Neural progenitor cell (in vitro differentiated cells): ENCODE results near the gene PLXNC1. TPM values are rescaled to one million over a fixed set of nuclear protein-coding genes. Genes with fewer than 3 reads are reported as not detected.

Experiments used
- DNase-seq: peaks from one replicate; pipeline ENCODE4 v3.0.0-alpha.2; 2016; ENCODE audit warnings: low spot score
- H2AFZ ChIP-seq: fragments of 200-600 bp; sonication (generic); replicated peaks from 2 replicates; pipeline ENCODE4 v1.6.1; 2016; ENCODE audit warnings: antibody characterized with exemption
- H3F3A ChIP-seq: fragments of 200-600 bp; sonication (generic); 2 replicates; pipeline ENCODE4 v1.6.1; 2016; ENCODE audit warnings: antibody characterized with exemption, low read depth
- H3K27ac ChIP-seq: fragments of 200-600 bp; sonication (generic); 2 replicates; pipeline ENCODE4 v1.5.1; 2016; ENCODE audit warnings: mild to moderate bottlenecking
- H3K27me3 ChIP-seq: fragments of 200-600 bp; sonication (generic); 2 replicates; pipeline ENCODE4 v1.6.1; 2016; ENCODE audit warnings: mild to moderate bottlenecking, moderate library complexity
- H3K36me3 ChIP-seq: fragments of 200-600 bp; sonication (generic); 2 replicates; pipeline ENCODE4 v1.5.1; 2016
- H3K4me1 ChIP-seq: fragments of 200-600 bp; sonication (generic); 2 replicates; pipeline ENCODE4 v1.6.1; 2016; ENCODE audit warnings: mixed run types
- H3K4me2 ChIP-seq: fragments of 200-600 bp; sonication (generic); 2 replicates; pipeline ENCODE4 v1.6.1; 2016
- H3K4me3 ChIP-seq: fragments of 200-600 bp; sonication (generic); 2 replicates; pipeline ENCODE4 v1.5.1; 2016
- H3K79me2 ChIP-seq: fragments of 200-600 bp; sonication (generic); 2 replicates; pipeline ENCODE4 v1.6.1; 2016; ENCODE audit warnings: low read depth
- H3K9ac ChIP-seq: fragments of 200-600 bp; sonication (generic); 2 replicates; pipeline ENCODE4 v1.6.1; 2016
- H3K9me3 ChIP-seq: fragments of 200-600 bp; sonication (generic); 2 replicates; pipeline ENCODE4 v1.5.1; 2016; ENCODE audit warnings: low read depth
- H4K20me1 ChIP-seq: fragments of 200-600 bp; sonication (generic); 2 replicates; pipeline ENCODE4 v1.6.1; 2016; ENCODE audit warnings: low read depth
- H3K27ac Mint-ChIP-seq: 3 replicates; pipeline ENCODE4 v1.8.0; 2021; ENCODE audit warnings: mixed read lengths
- H3K27me3 Mint-ChIP-seq: 2 replicates; pipeline ENCODE4 v1.8.0; 2022; ENCODE audit warnings: low read depth, mild to moderate bottlenecking, inconsistent platforms, moderate library complexity, mixed read lengths; ENCODE audit not compliant: insufficient read depth
- H3K36me3 Mint-ChIP-seq: 3 replicates; pipeline ENCODE4 v1.8.0; 2021; ENCODE audit warnings: mixed read lengths
- H3K4me1 Mint-ChIP-seq: 3 replicates; pipeline ENCODE4 v1.8.0; 2021; ENCODE audit warnings: mixed read lengths
- H3K4me3 Mint-ChIP-seq: 3 replicates; pipeline ENCODE4 v1.8.0; 2021; ENCODE audit warnings: mild to moderate bottlenecking, moderate library complexity, mixed read lengths
- H3K9me3 Mint-ChIP-seq: 3 replicates; pipeline ENCODE4 v1.8.0; 2020; ENCODE audit warnings: mixed read lengths
- CTCF ChIP-seq: fragments of 200-600 bp; sonication (generic); IDR thresholded peaks from 2 replicates; pipeline ENCODE4 v1.5.1; 2017; ENCODE audit warnings: antibody characterized with exemption, mild to moderate bottlenecking
- EZH2 ChIP-seq: fragments of 200-600 bp; sonication (generic); IDR thresholded peaks from 2 replicates; pipeline ENCODE4 v1.6.1; 2017; ENCODE audit warnings: antibody characterized with exemption, mild to moderate bottlenecking, moderate library complexity
- EZH2phosphoT487 ChIP-seq: fragments of 200-600 bp; sonication (generic); IDR thresholded peaks from 2 replicates; pipeline ENCODE4 v1.6.1; 2017; ENCODE audit warnings: antibody characterized with exemption
- total RNA-seq: library from RNA; depleted of rRNA; stranded (reverse); fragments of >200 nt; gene quantifications from 2 replicates; pipeline ENCODE4 v1.2.3, GENCODE V29; 2015; ENCODE audit warnings: low replicate concordance

Gene PLXNC1
- total RNA-seq, 1 donor from 2014 or later = 16.7 TPM

- peaks cover 2% of the 10 kb centered on the region for H3K36me3 Mint-ChIP-seq
- Histone ChIP-seq H4K20me1 (no peaks in the 10 kb centered on the region), H3K27ac (no peak overlapping the region), H2AFZ (no peak overlapping the region), H3K36me3 (no peaks in the 10 kb centered on the region), H3K4me2 (no peak overlapping the region), H3K27me3 (peaks cover 6% of the 10 kb centered on the region), H3K79me2 (no peaks in the 10 kb centered on the region), H3F3A (peaks cover 44% of the 10 kb centered on the region), H3K9ac (no peak overlapping the region), H3K4me1 (peaks cover 38% of the 10 kb centered on the region), H3K9me3 (no peaks in the 10 kb centered on the region), H3K4me3 (no peak overlapping the region)
- TF ChIP-seq EZH2 (no peak), CTCF (no peak), EZH2phosphoT487 (no peak)
- DNase-seq = peak; percentile 37
- H3K4me1 Mint-ChIP-seq = peaks cover 19% of the 10 kb centered on the region
- H3K9me3 Mint-ChIP-seq = no peaks in the 10 kb centered on the region
- no peaks in the 10 kb centered on the region for H3K27me3 Mint-ChIP-seq
- no peak overlapping the region for H3K4me3 Mint-ChIP-seq
- no peak overlapping the region for H3K27ac Mint-ChIP-seq
Observed at GRCh38 chr12:94183708-94184379, 35.5 kb downstream of the PLXNC1 start.

DNA sequence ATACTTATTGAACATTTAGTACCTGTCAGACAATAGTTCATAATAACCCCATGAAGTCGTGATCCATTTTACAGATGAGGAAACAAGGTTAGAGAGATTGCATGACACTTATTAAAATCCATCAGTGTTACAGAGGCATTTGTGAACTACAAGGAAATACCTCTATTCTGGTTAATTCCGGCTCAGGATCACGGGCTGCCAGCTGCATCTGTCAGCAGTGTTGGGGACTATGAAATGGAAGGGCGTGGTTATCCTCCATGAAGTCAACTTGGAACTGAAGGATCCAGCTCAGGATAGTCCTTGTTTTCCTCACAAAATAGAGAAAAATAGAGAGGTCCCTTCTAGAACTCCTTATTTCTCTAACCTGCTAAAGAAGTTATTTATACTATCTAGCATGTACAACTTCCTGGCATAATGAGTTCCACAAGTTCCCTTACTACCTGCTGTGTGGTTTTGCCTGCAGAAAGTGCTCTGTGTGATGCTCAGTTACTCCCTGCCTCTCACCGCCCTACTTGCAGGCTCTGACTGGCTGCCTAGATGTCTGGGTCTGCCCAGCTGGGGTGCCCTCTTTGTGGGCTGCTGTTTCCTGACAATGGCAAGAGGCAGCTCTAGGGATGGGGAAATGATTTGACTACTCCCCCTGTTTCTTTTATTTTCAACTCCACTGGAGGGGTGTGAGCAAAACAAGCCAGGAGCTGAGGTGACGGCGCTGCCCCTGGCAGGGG lies 36.8 kb downstream of the PLXNC1 start:
- Histone ChIP-seq H3K27me3 (peaks cover 6% of the 10 kb centered on the region), H3K27ac (no peak overlapping the region), H2AFZ (no peak overlapping the region), H3K9me3 (no peaks in the 10 kb centered on the region), H3K79me2 (no peaks in the 10 kb centered on the region), H3K4me1 (peaks cover 38% of the 10 kb centered on the region), H4K20me1 (no peaks in the 10 kb centered on the region), H3K9ac (no peak overlapping the region), H3K36me3 (no peaks in the 10 kb centered on the region), H3F3A (peaks cover 44% of the 10 kb centered on the region), H3K4me2 (peak overlapping the region; percentile 17), H3K4me3 (no peak overlapping the region)
- no peak for DNase-seq
- no peaks in the 10 kb centered on the region for H3K9me3 Mint-ChIP-seq
- H3K36me3 Mint-ChIP-seq = peaks cover 2% of the 10 kb centered on the region
- H3K27ac Mint-ChIP-seq = no peak overlapping the region
- no peak for TF ChIP-seq CTCF
- no peak for TF ChIP-seq EZH2
- no peak for TF ChIP-seq EZH2phosphoT487
- peaks cover 19% of the 10 kb centered on the region for H3K4me1 Mint-ChIP-seq
- H3K4me3 Mint-ChIP-seq = no peak overlapping the region
- no peaks in the 10 kb centered on the region for H3K27me3 Mint-ChIP-seq

- no peak overlapping the region for H3K4me3 ChIP-seq
- Mint-ChIP-seq H3K36me3 (peaks cover 4% of the 10 kb centered on the region), H3K4me3 (no peak overlapping the region), H3K4me1 (peaks cover 19% of the 10 kb centered on the region), H3K9me3 (no peaks in the 10 kb centered on the region), H3K27ac (no peak overlapping the region), H3K27me3 (peaks cover under 1% of the 10 kb centered on the region)
- no peak overlapping the region for H3K9ac ChIP-seq
- no peak for TF ChIP-seq EZH2
- TF ChIP-seq CTCF = no peak
- no peak for TF ChIP-seq EZH2phosphoT487
- peaks cover 38% of the 10 kb centered on the region for H3K4me1 ChIP-seq
- no peaks in the 10 kb centered on the region for H3K79me2 ChIP-seq
- no peak overlapping the region for H2AFZ ChIP-seq
- H3K27me3 ChIP-seq = peaks cover 6% of the 10 kb centered on the region
- no peak overlapping the region for H3K27ac ChIP-seq
- no peaks in the 10 kb centered on the region for H4K20me1 ChIP-seq
- DNase-seq = no peak
- H3K9me3 ChIP-seq = no peaks in the 10 kb centered on the region
- H3K4me2 ChIP-seq = no peak overlapping the region
- H3K36me3 ChIP-seq = no peaks in the 10 kb centered on the region
- peaks cover 44% of the 10 kb centered on the region for H3F3A ChIP-seq
Observed at GRCh38 chr12:94185801-94186200, 37.4 kb downstream of the PLXNC1 start.
